Dendritic cell treated with granulocyte-macrophage colony-stimulating factor and Interleukin-4, amounts not matched to agents 40 ng/mL and 50 ng/mL, for 4 days (primary cell): ENCODE measurements around the gene NFE2.

Experiments used
- H3K27ac Mint-ChIP-seq: one replicate; pipeline ENCODE4 v1.8.0; 2022; ENCODE audit warnings: mild to moderate bottlenecking, mixed read lengths
- H3K27me3 Mint-ChIP-seq: one replicate; pipeline ENCODE4 v1.8.0; 2022; ENCODE audit warnings: mild to moderate bottlenecking, mixed read lengths
- H3K36me3 Mint-ChIP-seq: one replicate; pipeline ENCODE4 v1.8.0; 2022; ENCODE audit warnings: low read depth, mixed read lengths
- H3K4me1 Mint-ChIP-seq: one replicate; pipeline ENCODE4 v1.8.0; 2022; ENCODE audit warnings: low read depth, mixed read lengths
- H3K4me3 Mint-ChIP-seq: one replicate; pipeline ENCODE4 v1.8.0; 2022; ENCODE audit warnings: mild to moderate bottlenecking, moderate library complexity, mixed read lengths
- H3K9me3 Mint-ChIP-seq: one replicate; pipeline ENCODE4 v1.8.0; 2022; ENCODE audit warnings: mixed read lengths
- intact Hi-C: fragments of 100-400 bp; cut with micrococcal nuclease; formaldehyde crosslinking; loops from one replicate; pipeline ENCODE4 v1.15.0; 2022

NFE2 gene

GRCh38 chr12:54300732-54301427 lies at the start of gene NFE2:
TSS of gene NFE2 (minus strand) at chr12:54301015. CDS start at chr12:54295248, 5,767 bp downstream.
- Mint-ChIP-seq H3K4me1 (peaks cover 86% of the 10 kb centered on the region), H3K27ac (peak within 1 kb of the TSS; percentile 82), H3K36me3 (peaks cover 27% of the 10 kb centered on the region), H3K27me3 (no peaks in the 10 kb centered on the region), H3K4me3 (peak within 1 kb of the TSS; percentile 91), H3K9me3 (no peaks in the 10 kb centered on the region)
- intact Hi-C loops: no loop called here

GRCh38 chr12:54349679-54350078 lies 48.9 kb upstream of the NFE2 start:
- intact Hi-C loops: no loop called here
- H3K36me3 Mint-ChIP-seq: peaks cover 77% of the 10 kb centered on the region

GRCh38 chr12:54349036-54349435 lies 48.2 kb upstream of the NFE2 start:
- Mint-ChIP-seq H3K4me1 (peaks cover 27% of the 10 kb centered on the region), H3K27ac (no peak overlapping the region), H3K36me3 (peaks cover 82% of the 10 kb centered on the region), H3K4me3 (no peak overlapping the region), H3K9me3 (no peaks in the 10 kb centered on the region), H3K27me3 (peaks cover 2% of the 10 kb centered on the region)
- intact Hi-C loops: no loop called here

More at GRCh38 chr12:54349679-54350078, 48.9 kb upstream of the NFE2 start:
- H3K27me3 Mint-ChIP-seq: peaks cover 2% of the 10 kb centered on the region
- no peaks in the 10 kb centered on the region for H3K9me3 Mint-ChIP-seq
- H3K4me3 Mint-ChIP-seq: no peak overlapping the region
- H3K27ac Mint-ChIP-seq: no peak overlapping the region
- H3K4me1 Mint-ChIP-seq: peaks cover 27% of the 10 kb centered on the region

GRCh38 chr12:54341378-54342300 lies 40.8 kb upstream of the NFE2 start:
- H3K27me3 Mint-ChIP-seq: no peaks in the 10 kb centered on the region
- H3K4me3 Mint-ChIP-seq: no peak overlapping the region
- intact Hi-C loops: no loop called here
- H3K4me1 Mint-ChIP-seq: peaks cover 38% of the 10 kb centered on the region
- peaks cover 62% of the 10 kb centered on the region for H3K36me3 Mint-ChIP-seq
- no peaks in the 10 kb centered on the region for H3K9me3 Mint-ChIP-seq
- H3K27ac Mint-ChIP-seq: no peak overlapping the region

- H3K36me3 Mint-ChIP-seq: peaks cover 54% of the 10 kb centered on the region
- H3K27me3 Mint-ChIP-seq: no peaks in the 10 kb centered on the region
- H3K9me3 Mint-ChIP-seq: no peaks in the 10 kb centered on the region
- intact Hi-C loops: no loop called here
- no peak overlapping the region for H3K4me3 Mint-ChIP-seq
- H3K27ac Mint-ChIP-seq: no peak overlapping the region
- peaks cover 42% of the 10 kb centered on the region for H3K4me1 Mint-ChIP-seq
Measured at GRCh38 chr12:54340846-54341245, 40.0 kb upstream of the NFE2 start.

GRCh38 chr12:54338698-54339296 lies 38.0 kb upstream of the NFE2 start:
- Mint-ChIP-seq H3K9me3 (no peaks in the 10 kb centered on the region), H3K27me3 (no peaks in the 10 kb centered on the region), H3K4me1 (peaks cover 34% of the 10 kb centered on the region), H3K27ac (no peak overlapping the region), H3K36me3 (peaks cover 41% of the 10 kb centered on the region), H3K4me3 (no peak overlapping the region)
- intact Hi-C loops: no loop called here

- Mint-ChIP-seq H3K4me1 (peaks cover 34% of the 10 kb centered on the region), H3K27ac (peak overlapping the region; percentile 77), H3K9me3 (no peaks in the 10 kb centered on the region), H3K36me3 (peaks cover 34% of the 10 kb centered on the region), H3K4me3 (no peak overlapping the region), H3K27me3 (no peaks in the 10 kb centered on the region)
- intact Hi-C loops: loop anchor here (2.0 kb wide), 1 partner anchor 31 kb away; no protein-coding TSS in a partner anchor
Measured at GRCh38 chr12:54337854-54338650, 37.2 kb upstream of the NFE2 start.

GRCh38 chr12:54337280-54337842 lies 36.5 kb upstream of the NFE2 start:
- intact Hi-C loops: loop anchor here (2.0 kb wide), 1 partner anchor 31 kb away; no protein-coding TSS in a partner anchor
- H3K27ac Mint-ChIP-seq: peak overlapping the region; percentile 77

GRCh38 chr12:54333420-54334034 lies 32.7 kb upstream of the NFE2 start:
- Mint-ChIP-seq H3K36me3 (peaks cover 33% of the 10 kb centered on the region), H3K4me1 (peaks cover 49% of the 10 kb centered on the region), H3K4me3 (no peak overlapping the region), H3K9me3 (no peaks in the 10 kb centered on the region), H3K27me3 (no peaks in the 10 kb centered on the region), H3K27ac (no peak overlapping the region)
- intact Hi-C loops: no loop called here

More at GRCh38 chr12:54337280-54337842, 36.5 kb upstream of the NFE2 start:
- Mint-ChIP-seq H3K27me3 (no peaks in the 10 kb centered on the region), H3K36me3 (peaks cover 27% of the 10 kb centered on the region), H3K4me3 (no peak overlapping the region), H3K4me1 (peaks cover 34% of the 10 kb centered on the region), H3K9me3 (no peaks in the 10 kb centered on the region)

GRCh38 chr12:54331461-54331860 lies 30.6 kb upstream of the NFE2 start:
- no peak overlapping the region for H3K4me3 Mint-ChIP-seq
- H3K9me3 Mint-ChIP-seq: no peaks in the 10 kb centered on the region
- H3K36me3 Mint-ChIP-seq: peaks cover 33% of the 10 kb centered on the region
- H3K27me3 Mint-ChIP-seq: no peaks in the 10 kb centered on the region
- intact Hi-C loops: no loop called here
- H3K27ac Mint-ChIP-seq: no peak overlapping the region
- peaks cover 53% of the 10 kb centered on the region for H3K4me1 Mint-ChIP-seq

- H3K36me3 Mint-ChIP-seq: peaks cover 34% of the 10 kb centered on the region
- H3K9me3 Mint-ChIP-seq: no peaks in the 10 kb centered on the region
- no peaks in the 10 kb centered on the region for H3K27me3 Mint-ChIP-seq
- peaks cover 53% of the 10 kb centered on the region for H3K4me1 Mint-ChIP-seq
- no peak overlapping the region for H3K27ac Mint-ChIP-seq
- no peak overlapping the region for H3K4me3 Mint-ChIP-seq
- intact Hi-C loops: no loop called here
Measured at GRCh38 chr12:54330442-54330841, 29.6 kb upstream of the NFE2 start.

- intact Hi-C loops: loop anchor here (5.0 kb wide), 1 partner anchor 38 kb away; no protein-coding TSS in a partner anchor
- Mint-ChIP-seq H3K36me3 (peaks cover 41% of the 10 kb centered on the region), H3K9me3 (no peaks in the 10 kb centered on the region), H3K4me3 (no peak overlapping the region), H3K27me3 (no peaks in the 10 kb centered on the region), H3K27ac (peak overlapping the region; percentile 38), H3K4me1 (peaks cover 53% of the 10 kb centered on the region)
Measured at GRCh38 chr12:54329759-54330158, 28.9 kb upstream of the NFE2 start.
